ENCODE data around the gene CCKAR.
"Not testable (repeated sequence)": the region's sequence is repeated elsewhere in the genome, so short reads cannot be mapped to it uniquely, and the experiment has no call there.

The CCKAR gene

GRCh38 chr4:26520728-26521450 lies 30.6 kb upstream of the CCKAR start:
- Histone ChIP-seq H3K27ac (ENCODE audit: insufficient read depth, low read length, poor library complexity, severe bottlenecking) (no peak overlapping the region), H3K4me1 (ENCODE audit: control insufficient read depth, insufficient read depth, low read length, poor library complexity, severe bottlenecking) (no peaks in the 10 kb centered on the region), H3K4me3 (ENCODE audit: insufficient read depth, low read depth, low read length, poor library complexity, severe bottlenecking) (no peak overlapping the region), H3K27me3 (replicated peaks; ENCODE audit: control insufficient read depth, insufficient read depth, low read length, poor library complexity, severe bottlenecking) (no peaks in the 10 kb centered on the region), H3K36me3 (ENCODE audit: control insufficient read depth, insufficient read depth, low read length) (no peaks in the 10 kb centered on the region), H3K9me3 (ENCODE audit: control insufficient read depth, low read length) (no peaks in the 10 kb centered on the region)
- DNase-seq: no peak

- no peak for DNase-seq
Observed at GRCh38 chr4:26515936-26516335, 25.7 kb upstream of the CCKAR start.

GRCh38 chr4:26510334-26510964 lies 20.2 kb upstream of the CCKAR start:
- no peaks in the 10 kb centered on the region for H3K9me3 ChIP-seq (ENCODE audit: control insufficient read depth, low read length)
- H3K27me3 ChIP-seq (replicated peaks; ENCODE audit: control insufficient read depth, insufficient read depth, low read length, poor library complexity, severe bottlenecking): no peaks in the 10 kb centered on the region
- no peak overlapping the region for H3K27ac ChIP-seq (ENCODE audit: insufficient read depth, low read length, poor library complexity, severe bottlenecking)
- H3K4me1 ChIP-seq (ENCODE audit: control insufficient read depth, insufficient read depth, low read length, poor library complexity, severe bottlenecking): no peaks in the 10 kb centered on the region
- H3K4me3 ChIP-seq (ENCODE audit: insufficient read depth, low read depth, low read length, poor library complexity, severe bottlenecking): no peak overlapping the region
- DNase-seq: no peak
- no peaks in the 10 kb centered on the region for H3K36me3 ChIP-seq (ENCODE audit: control insufficient read depth, insufficient read depth, low read length)

More at GRCh38 chr4:26515936-26516335, 25.7 kb upstream of the CCKAR start:
- no peak overlapping the region for H3K4me3 ChIP-seq (ENCODE audit: insufficient read depth, low read depth, low read length, poor library complexity, severe bottlenecking)
- no peak overlapping the region for H3K27ac ChIP-seq (ENCODE audit: insufficient read depth, low read length, poor library complexity, severe bottlenecking)
- H3K4me1 ChIP-seq (ENCODE audit: control insufficient read depth, insufficient read depth, low read length, poor library complexity, severe bottlenecking): no peaks in the 10 kb centered on the region
- H3K27me3 ChIP-seq (replicated peaks; ENCODE audit: control insufficient read depth, insufficient read depth, low read length, poor library complexity, severe bottlenecking): no peaks in the 10 kb centered on the region
- no peaks in the 10 kb centered on the region for H3K9me3 ChIP-seq (ENCODE audit: control insufficient read depth, low read length)
- no peaks in the 10 kb centered on the region for H3K36me3 ChIP-seq (ENCODE audit: control insufficient read depth, insufficient read depth, low read length)

GRCh38 chr4:26509681-26510333 lies 19.5 kb upstream of the CCKAR start:
- DNase-seq: no peak
- H3K36me3 ChIP-seq (ENCODE audit: control insufficient read depth, insufficient read depth, low read length): no peaks in the 10 kb centered on the region
- no peak overlapping the region for H3K27ac ChIP-seq (ENCODE audit: insufficient read depth, low read length, poor library complexity, severe bottlenecking)
- no peak overlapping the region for H3K4me3 ChIP-seq (ENCODE audit: insufficient read depth, low read depth, low read length, poor library complexity, severe bottlenecking)
- H3K27me3 ChIP-seq (replicated peaks; ENCODE audit: control insufficient read depth, insufficient read depth, low read length, poor library complexity, severe bottlenecking): no peaks in the 10 kb centered on the region
- no peaks in the 10 kb centered on the region for H3K4me1 ChIP-seq (ENCODE audit: control insufficient read depth, insufficient read depth, low read length, poor library complexity, severe bottlenecking)
- H3K9me3 ChIP-seq (ENCODE audit: control insufficient read depth, low read length): no peaks in the 10 kb centered on the region

GRCh38 chr4:26507286-26507685 lies 17.0 kb upstream of the CCKAR start:
- Histone ChIP-seq H3K27ac (ENCODE audit: insufficient read depth, low read length, poor library complexity, severe bottlenecking) (no peak overlapping the region), H3K4me3 (ENCODE audit: insufficient read depth, low read depth, low read length, poor library complexity, severe bottlenecking) (no peak overlapping the region), H3K9me3 (ENCODE audit: control insufficient read depth, low read length) (no peaks in the 10 kb centered on the region), H3K27me3 (replicated peaks; ENCODE audit: control insufficient read depth, insufficient read depth, low read length, poor library complexity, severe bottlenecking) (no peaks in the 10 kb centered on the region), H3K36me3 (ENCODE audit: control insufficient read depth, insufficient read depth, low read length) (no peaks in the 10 kb centered on the region), H3K4me1 (ENCODE audit: control insufficient read depth, insufficient read depth, low read length, poor library complexity, severe bottlenecking) (no peaks in the 10 kb centered on the region)
- DNase-seq: no peak

- H3K4me1 ChIP-seq (ENCODE audit: control insufficient read depth, insufficient read depth, low read length, poor library complexity, severe bottlenecking): no peaks in the 10 kb centered on the region
- H3K27me3 ChIP-seq (replicated peaks; ENCODE audit: control insufficient read depth, insufficient read depth, low read length, poor library complexity, severe bottlenecking): no peaks in the 10 kb centered on the region
- no peak overlapping the region for H3K4me3 ChIP-seq (ENCODE audit: insufficient read depth, low read depth, low read length, poor library complexity, severe bottlenecking)
- H3K36me3 ChIP-seq (ENCODE audit: control insufficient read depth, insufficient read depth, low read length): no peaks in the 10 kb centered on the region
- no peak overlapping the region for H3K27ac ChIP-seq (ENCODE audit: insufficient read depth, low read length, poor library complexity, severe bottlenecking)
- no peak for DNase-seq
- H3K9me3 ChIP-seq (ENCODE audit: control insufficient read depth, low read length): no peaks in the 10 kb centered on the region
Observed at GRCh38 chr4:26503844-26504243, 13.6 kb upstream of the CCKAR start.

- DNase-seq: no peak
- H3K4me3 ChIP-seq (ENCODE audit: insufficient read depth, low read depth, low read length, poor library complexity, severe bottlenecking): no peak overlapping the region
Observed at GRCh38 chr4:26503427-26503826, 13.1 kb upstream of the CCKAR start.

GRCh38 chr4:26500565-26500999 lies 10.3 kb upstream of the CCKAR start:
- not testable (repeated sequence) for H3K9me3 ChIP-seq (ENCODE audit: control insufficient read depth, low read length); H3K36me3 ChIP-seq (ENCODE audit: control insufficient read depth, insufficient read depth, low read length); H3K27me3 ChIP-seq (replicated peaks; ENCODE audit: control insufficient read depth, insufficient read depth, low read length, poor library complexity, severe bottlenecking); H3K4me1 ChIP-seq (ENCODE audit: control insufficient read depth, insufficient read depth, low read length, poor library complexity, severe bottlenecking); H3K4me3 ChIP-seq (ENCODE audit: insufficient read depth, low read depth, low read length, poor library complexity, severe bottlenecking); DNase-seq; H3K27ac ChIP-seq (ENCODE audit: insufficient read depth, low read length, poor library complexity, severe bottlenecking)

More at GRCh38 chr4:26503427-26503826, 13.1 kb upstream of the CCKAR start:
- Histone ChIP-seq H3K9me3 (ENCODE audit: control insufficient read depth, low read length) (no peaks in the 10 kb centered on the region), H3K36me3 (ENCODE audit: control insufficient read depth, insufficient read depth, low read length) (no peaks in the 10 kb centered on the region), H3K27ac (ENCODE audit: insufficient read depth, low read length, poor library complexity, severe bottlenecking) (no peak overlapping the region), H3K4me1 (ENCODE audit: control insufficient read depth, insufficient read depth, low read length, poor library complexity, severe bottlenecking) (no peaks in the 10 kb centered on the region), H3K27me3 (replicated peaks; ENCODE audit: control insufficient read depth, insufficient read depth, low read length, poor library complexity, severe bottlenecking) (no peaks in the 10 kb centered on the region)

GRCh38 chr4:26496207-26496783 lies 6.0 kb upstream of the CCKAR start:
- DNase-seq: no peak
- Histone ChIP-seq H3K27ac (ENCODE audit: insufficient read depth, low read length, poor library complexity, severe bottlenecking) (no peak overlapping the region), H3K9me3 (ENCODE audit: control insufficient read depth, low read length) (no peaks in the 10 kb centered on the region)

GRCh38 chr4:26493461-26493860 lies 3.2 kb upstream of the CCKAR start:
- no peak for DNase-seq
- H3K27me3 ChIP-seq (replicated peaks; ENCODE audit: control insufficient read depth, insufficient read depth, low read length, poor library complexity, severe bottlenecking): no peaks in the 10 kb centered on the region
- H3K4me1 ChIP-seq (ENCODE audit: control insufficient read depth, insufficient read depth, low read length, poor library complexity, severe bottlenecking): no peaks in the 10 kb centered on the region
- H3K27ac ChIP-seq (ENCODE audit: insufficient read depth, low read length, poor library complexity, severe bottlenecking): no peak overlapping the region
- H3K4me3 ChIP-seq (ENCODE audit: insufficient read depth, low read depth, low read length, poor library complexity, severe bottlenecking): no peak overlapping the region
- H3K9me3 ChIP-seq (ENCODE audit: control insufficient read depth, low read length): no peaks in the 10 kb centered on the region
- H3K36me3 ChIP-seq (ENCODE audit: control insufficient read depth, insufficient read depth, low read length): no peaks in the 10 kb centered on the region

More at GRCh38 chr4:26496207-26496783, 6.0 kb upstream of the CCKAR start:
- no peaks in the 10 kb centered on the region for H3K27me3 ChIP-seq (replicated peaks; ENCODE audit: control insufficient read depth, insufficient read depth, low read length, poor library complexity, severe bottlenecking)
- H3K4me3 ChIP-seq (ENCODE audit: insufficient read depth, low read depth, low read length, poor library complexity, severe bottlenecking): no peak overlapping the region
- H3K4me1 ChIP-seq (ENCODE audit: control insufficient read depth, insufficient read depth, low read length, poor library complexity, severe bottlenecking): no peaks in the 10 kb centered on the region
- no peaks in the 10 kb centered on the region for H3K36me3 ChIP-seq (ENCODE audit: control insufficient read depth, insufficient read depth, low read length)

Data from effector memory CD4-positive, alpha-beta T cell (primary cell).